Central memory CD8-positive, alpha-beta T cell (primary cell): Measurements from ENCODE around the gene PRIM1.
A peak's percentile ranks its signal among the peaks of the same experiment; 100 is the strongest.

Experiments used
- ATAC-seq: fragments of 150-1000 bp; cut with Tn5 transposase; replicated peaks from 2 replicates; pipeline ENCODE4 v1.10.0; 2022; ENCODE audit warnings: mild to moderate bottlenecking, moderate FRiP score, moderate number of reproducible peaks; ENCODE audit not compliant: poor library complexity, severe bottlenecking; ENCODE audit errors: extremely low read depth
- DNase-seq, 2 donors: peaks; one replicate each; pipeline ENCODE4 v3.0.0; 2021; ENCODE audit warnings: low spot score in 2 of 2
- H3K27ac Mint-ChIP-seq: one replicate; pipeline ENCODE4 v1.8.0; 2022; ENCODE audit warnings: low read depth, mild to moderate bottlenecking, moderate library complexity, mixed read lengths
- H3K27me3 Mint-ChIP-seq: one replicate; pipeline ENCODE4 v1.8.0; 2022; ENCODE audit warnings: mixed read lengths
- H3K36me3 Mint-ChIP-seq: one replicate; pipeline ENCODE4 v1.8.0; 2022; ENCODE audit warnings: mild to moderate bottlenecking, moderate library complexity, mixed read lengths; ENCODE audit not compliant: insufficient read depth
- H3K4me1 Mint-ChIP-seq: one replicate; pipeline ENCODE4 v1.8.0; 2022; ENCODE audit warnings: mixed read lengths
- H3K4me3 Mint-ChIP-seq: one replicate; pipeline ENCODE4 v1.8.0; 2022; ENCODE audit warnings: mild to moderate bottlenecking, moderate library complexity, mixed read lengths
- H3K9me3 Mint-ChIP-seq: one replicate; pipeline ENCODE4 v1.8.0; 2022; ENCODE audit warnings: mixed read lengths

The PRIM1 gene

GRCh38 chr12:56722832-56723231 is 29.3 kb downstream of the PRIM1 start:
- no peak for DNase-seq
- Mint-ChIP-seq H3K4me3 (peak overlapping the region; percentile 99), H3K36me3 (peaks cover 48% of the 10 kb centered on the region), H3K9me3 (no peaks in the 10 kb centered on the region), H3K27me3 (no peaks in the 10 kb centered on the region), H3K4me1 (peaks cover 77% of the 10 kb centered on the region), H3K27ac (peak overlapping the region; percentile 89)
- ATAC-seq, result no peak

GRCh38 chr12:56721721-56722120 is 30.4 kb downstream of the PRIM1 start:
- peaks cover 83% of the 10 kb centered on the region for H3K4me1 Mint-ChIP-seq
- H3K27me3 Mint-ChIP-seq, result no peaks in the 10 kb centered on the region

GRCh38 chr12:56721216-56721615 is 30.9 kb downstream of the PRIM1 start:
- Mint-ChIP-seq H3K27ac (peak overlapping the region; percentile 89), H3K4me1 (peaks cover 88% of the 10 kb centered on the region), H3K27me3 (no peaks in the 10 kb centered on the region), H3K4me3 (peak overlapping the region; percentile 44), H3K9me3 (no peaks in the 10 kb centered on the region), H3K36me3 (peaks cover 52% of the 10 kb centered on the region)
- ATAC-seq, result no peak
- no peak for DNase-seq

More at GRCh38 chr12:56721721-56722120, 30.4 kb downstream of the PRIM1 start:
- Mint-ChIP-seq H3K36me3 (peaks cover 51% of the 10 kb centered on the region), H3K27ac (peak overlapping the region; percentile 89), H3K9me3 (no peaks in the 10 kb centered on the region), H3K4me3 (peak overlapping the region; percentile 99)
- no peak for DNase-seq
- ATAC-seq, result no peak

- Mint-ChIP-seq H3K4me1 (peaks cover 89% of the 10 kb centered on the region), H3K27me3 (no peaks in the 10 kb centered on the region), H3K36me3 (peaks cover 51% of the 10 kb centered on the region), H3K27ac (peak overlapping the region; percentile 89), H3K4me3 (peak overlapping the region; percentile 44), H3K9me3 (no peaks in the 10 kb centered on the region)
- ATAC-seq (no peak), DNase-seq (no peak)
Observed at GRCh38 chr12:56720731-56721151, 31.4 kb downstream of the PRIM1 start.

- Mint-ChIP-seq H3K27ac (peak overlapping the region; percentile 89), H3K36me3 (peaks cover 57% of the 10 kb centered on the region)
Observed at GRCh38 chr12:56719056-56719455, 33.1 kb downstream of the PRIM1 start.

GRCh38 chr12:56718636-56719035 is 33.5 kb downstream of the PRIM1 start:
- H3K36me3 Mint-ChIP-seq, result peaks cover 58% of the 10 kb centered on the region
- no peak for ATAC-seq
- peaks cover 73% of the 10 kb centered on the region for H3K4me1 Mint-ChIP-seq
- no peaks in the 10 kb centered on the region for H3K9me3 Mint-ChIP-seq
- DNase-seq, result no peak
- no peak overlapping the region for H3K4me3 Mint-ChIP-seq
- no peaks in the 10 kb centered on the region for H3K27me3 Mint-ChIP-seq
- peak overlapping the region; percentile 89 for H3K27ac Mint-ChIP-seq

More at GRCh38 chr12:56719056-56719455, 33.1 kb downstream of the PRIM1 start:
- ATAC-seq (no peak), DNase-seq (no peak)
- no peaks in the 10 kb centered on the region for H3K9me3 Mint-ChIP-seq
- H3K4me3 Mint-ChIP-seq, result no peak overlapping the region
- no peaks in the 10 kb centered on the region for H3K27me3 Mint-ChIP-seq
- peaks cover 77% of the 10 kb centered on the region for H3K4me1 Mint-ChIP-seq

- DNase-seq (no peak), ATAC-seq (no peak)
- Mint-ChIP-seq H3K4me3 (no peak overlapping the region), H3K4me1 (peaks cover 68% of the 10 kb centered on the region), H3K27me3 (no peaks in the 10 kb centered on the region), H3K9me3 (no peaks in the 10 kb centered on the region), H3K36me3 (peaks cover 60% of the 10 kb centered on the region), H3K27ac (no peak overlapping the region)
Observed at GRCh38 chr12:56718149-56718548, 34.0 kb downstream of the PRIM1 start.

- no peak for ATAC-seq
- Mint-ChIP-seq H3K27ac (peak overlapping the region; percentile 47), H3K36me3 (peaks cover 60% of the 10 kb centered on the region), H3K27me3 (no peaks in the 10 kb centered on the region), H3K4me3 (no peak overlapping the region), H3K9me3 (no peaks in the 10 kb centered on the region), H3K4me1 (peaks cover 58% of the 10 kb centered on the region)
- DNase-seq, result no peak
Observed at GRCh38 chr12:56716933-56717880, 34.9 kb downstream of the PRIM1 start.

- ATAC-seq, result no peak
- no peaks in the 10 kb centered on the region for H3K9me3 Mint-ChIP-seq
- peak overlapping the region; percentile 3 for H3K4me3 Mint-ChIP-seq
- peak overlapping the region; percentile 47 for H3K27ac Mint-ChIP-seq
- peaks cover 58% of the 10 kb centered on the region for H3K36me3 Mint-ChIP-seq
- H3K27me3 Mint-ChIP-seq, result no peaks in the 10 kb centered on the region
- DNase-seq, result no peak
- peaks cover 51% of the 10 kb centered on the region for H3K4me1 Mint-ChIP-seq
Observed at GRCh38 chr12:56716458-56716857, 35.7 kb downstream of the PRIM1 start.

- Mint-ChIP-seq H3K4me1 (peaks cover 44% of the 10 kb centered on the region), H3K27me3 (no peaks in the 10 kb centered on the region), H3K9me3 (no peaks in the 10 kb centered on the region), H3K27ac (peak overlapping the region; percentile 47), H3K36me3 (peaks cover 63% of the 10 kb centered on the region), H3K4me3 (peak overlapping the region; percentile 22)
- ATAC-seq (no peak), DNase-seq (no peak)
Observed at GRCh38 chr12:56715798-56716197, 36.3 kb downstream of the PRIM1 start.

- DNase-seq, result no peak
- no peaks in the 10 kb centered on the region for H3K27me3 Mint-ChIP-seq
- no peaks in the 10 kb centered on the region for H3K9me3 Mint-ChIP-seq
- peaks cover 31% of the 10 kb centered on the region for H3K4me1 Mint-ChIP-seq
- H3K36me3 Mint-ChIP-seq, result peaks cover 58% of the 10 kb centered on the region
- no peak for ATAC-seq
- no peak overlapping the region for H3K4me3 Mint-ChIP-seq
- H3K27ac Mint-ChIP-seq, result no peak overlapping the region
Observed at GRCh38 chr12:56714431-56714929, 37.6 kb downstream of the PRIM1 start.

GRCh38 chr12:56713345-56713744 is 38.8 kb downstream of the PRIM1 start:
- Mint-ChIP-seq H3K27me3 (no peaks in the 10 kb centered on the region), H3K4me1 (peaks cover 21% of the 10 kb centered on the region), H3K36me3 (peaks cover 51% of the 10 kb centered on the region), H3K4me3 (no peak overlapping the region), H3K27ac (no peak overlapping the region), H3K9me3 (no peaks in the 10 kb centered on the region)
- DNase-seq (no peak), ATAC-seq (no peak)
